ENCODE data around the gene CREB3L2. TPM values are rescaled to one million over a fixed set of nuclear protein-coding genes. Genes with fewer than 3 reads are reported as not detected.

CREB3L2 gene
- total RNA-seq, 3 donors from 2014 or later: 15.8 to 54.3 (median 40.6) TPM

GRCh38 chr7:137987563-137987962 is 14.3 kb downstream of the CREB3L2 start:
- Histone ChIP-seq H3K36me3 (ENCODE audit: low read depth) (no peaks in the 10 kb centered on the region), H3K9me3 (no peaks in the 10 kb centered on the region), H3K4me1 (ENCODE audit: low read depth) (peaks cover 7% of the 10 kb centered on the region), H3K4me3 (no peak overlapping the region)
- no peak for ATAC-seq
- no peak for TF ChIP-seq CTCF (IDR thresholded peaks at IDR 0.05)
- DNase-seq: no peak
- intact Hi-C loops (cut with DNase I, micrococcal nuclease): no loop called here

GRCh38 chr7:137987018-137987349 is 14.9 kb downstream of the CREB3L2 start:
- intact Hi-C loops (cut with DNase I, micrococcal nuclease): no loop called here

GRCh38 chr7:137986252-137987017 is 15.5 kb downstream of the CREB3L2 start:
- no peak for TF ChIP-seq CTCF (IDR thresholded peaks at IDR 0.05)
- Histone ChIP-seq H3K4me1 (ENCODE audit: low read depth) (peaks cover 12% of the 10 kb centered on the region), H3K36me3 (ENCODE audit: low read depth) (no peaks in the 10 kb centered on the region), H3K4me3 (no peak overlapping the region), H3K9me3 (no peaks in the 10 kb centered on the region)
- intact Hi-C loops (cut with DNase I, micrococcal nuclease): no loop called here
- ATAC-seq (peak; percentile 27), DNase-seq (no peak)

More at GRCh38 chr7:137987018-137987349, 14.9 kb downstream of the CREB3L2 start:
- H3K4me1 ChIP-seq (ENCODE audit: low read depth): peaks cover 7% of the 10 kb centered on the region
- DNase-seq (no peak), ATAC-seq (no peak)
- no peak overlapping the region for H3K4me3 ChIP-seq
- H3K9me3 ChIP-seq: no peaks in the 10 kb centered on the region
- no peak for TF ChIP-seq CTCF (IDR thresholded peaks at IDR 0.05)
- H3K36me3 ChIP-seq (ENCODE audit: low read depth): no peaks in the 10 kb centered on the region

- no peak for TF ChIP-seq CTCF (IDR thresholded peaks at IDR 0.05)
- DNase-seq (no peak), ATAC-seq (no peak)
- H3K9me3 ChIP-seq: no peaks in the 10 kb centered on the region
- no peaks in the 10 kb centered on the region for H3K36me3 ChIP-seq (ENCODE audit: low read depth)
- no peak overlapping the region for H3K4me3 ChIP-seq
- H3K4me1 ChIP-seq (ENCODE audit: low read depth): peaks cover 17% of the 10 kb centered on the region
- intact Hi-C loops (cut with DNase I, micrococcal nuclease): no loop called here
These were observed 16.0 kb downstream of the CREB3L2 start for GRCh38 chr7:137985897-137986251.

- no peaks in the 10 kb centered on the region for H3K36me3 ChIP-seq (ENCODE audit: low read depth)
- ATAC-seq (no peak), DNase-seq (no peak)
- intact Hi-C loops (cut with DNase I, micrococcal nuclease): no loop called here
- H3K4me3 ChIP-seq: no peak overlapping the region
- no peaks in the 10 kb centered on the region for H3K9me3 ChIP-seq
- no peak for TF ChIP-seq CTCF (IDR thresholded peaks at IDR 0.05)
- peaks cover 17% of the 10 kb centered on the region for H3K4me1 ChIP-seq (ENCODE audit: low read depth)
These were observed 16.5 kb downstream of the CREB3L2 start for GRCh38 chr7:137985253-137985896.
